ENCODE results near the gene KCNQ1. TPM values are rescaled to one million over a fixed set of nuclear protein-coding genes. Genes with fewer than 3 reads are reported as not detected.

Gene KCNQ1
- total and polyA plus RNA-seq, 2 donors (not counting 1 experiment from before 2014, with no cell fraction given) = not detected

- Histone ChIP-seq H3K27me3 (ENCODE audit: control insufficient read depth, insufficient read depth, low read length) (peaks cover 5% of the 10 kb centered on the region), H3K27ac (ENCODE audit: insufficient read depth, low read length) (no peak overlapping the region), H4K20me1 (ENCODE audit: control insufficient read depth, extremely low read depth, insufficient read depth, low read length) (no peaks in the 10 kb centered on the region), H3K9me3 (ENCODE audit: control insufficient read depth, insufficient read depth, low read depth, low read length) (no peaks in the 10 kb centered on the region), H3K36me3 (ENCODE audit: control insufficient read depth, insufficient read depth, low read length) (no peaks in the 10 kb centered on the region), H3K4me3 (replicated peaks in 1 of 4; ENCODE audit: control extremely low read depth in 1 of 4, insufficient read depth in 1 of 4, low read depth in 3 of 4, low read length in 4 of 4) (no peak overlapping the region), H2AFZ (ENCODE audit: low read length) (no peak overlapping the region), H3K4me1 (ENCODE audit: control insufficient read depth, extremely low read depth, insufficient read depth, low read length) (no peaks in the 10 kb centered on the region), H3K4me2 (ENCODE audit: extremely low read depth, insufficient read depth, low read length) (no peak overlapping the region), H3K79me2 (ENCODE audit: control insufficient read depth, insufficient read depth, low read length) (no peaks in the 10 kb centered on the region), H3K9ac (ENCODE audit: insufficient read depth, low read length) (no peak overlapping the region)
- DNase-seq (ENCODE audit: low read depth in 2 of 2) = peak; percentile 15 to 64
- no peak for TF ChIP-seq CTCF (conservative IDR thresholded peaks at IDR 0.05 in 1 of 2, IDR thresholded peaks at IDR 0.05 in 1 of 2; ENCODE audit: low read depth in 1 of 2, low read length in 2 of 2)
- no peak for TF ChIP-seq EZH2 (IDR thresholded peaks at IDR 0.05; ENCODE audit: low read length, missing control alignments)
These were observed 390.5 kb downstream of the KCNQ1 start for GRCh38 chr11:2835296-2835695.

- H3K27me3 ChIP-seq (ENCODE audit: control insufficient read depth, insufficient read depth, low read length) = peaks cover 5% of the 10 kb centered on the region
- no peak overlapping the region for H3K4me3 ChIP-seq (replicated peaks in 1 of 4; ENCODE audit: control extremely low read depth in 1 of 4, insufficient read depth in 1 of 4, low read depth in 3 of 4, low read length in 4 of 4)
- no peaks in the 10 kb centered on the region for H3K4me1 ChIP-seq (ENCODE audit: control insufficient read depth, extremely low read depth, insufficient read depth, low read length)
- H2AFZ ChIP-seq (ENCODE audit: low read length) = no peak overlapping the region
- H4K20me1 ChIP-seq (ENCODE audit: control insufficient read depth, extremely low read depth, insufficient read depth, low read length) = no peaks in the 10 kb centered on the region
- no peak overlapping the region for H3K27ac ChIP-seq (ENCODE audit: insufficient read depth, low read length)
- H3K9ac ChIP-seq (ENCODE audit: insufficient read depth, low read length) = no peak overlapping the region
- TF ChIP-seq CTCF (conservative IDR thresholded peaks at IDR 0.05 in 1 of 2, IDR thresholded peaks at IDR 0.05 in 1 of 2; ENCODE audit: low read depth in 1 of 2, low read length in 2 of 2) = no peak
- no peak for TF ChIP-seq EZH2 (IDR thresholded peaks at IDR 0.05; ENCODE audit: low read length, missing control alignments)
- no peak overlapping the region for H3K4me2 ChIP-seq (ENCODE audit: extremely low read depth, insufficient read depth, low read length)
- no peaks in the 10 kb centered on the region for H3K9me3 ChIP-seq (ENCODE audit: control insufficient read depth, insufficient read depth, low read depth, low read length)
- H3K79me2 ChIP-seq (ENCODE audit: control insufficient read depth, insufficient read depth, low read length) = no peaks in the 10 kb centered on the region
- no peaks in the 10 kb centered on the region for H3K36me3 ChIP-seq (ENCODE audit: control insufficient read depth, insufficient read depth, low read length)
- DNase-seq (ENCODE audit: low read depth in 2 of 2) = no peak
These were observed 390.9 kb downstream of the KCNQ1 start for GRCh38 chr11:2835751-2836150.

- DNase-seq (ENCODE audit: low read depth in 2 of 2) = no peak
- Histone ChIP-seq H3K27me3 (ENCODE audit: control insufficient read depth, insufficient read depth, low read length) (peaks cover 5% of the 10 kb centered on the region), H4K20me1 (ENCODE audit: control insufficient read depth, extremely low read depth, insufficient read depth, low read length) (no peaks in the 10 kb centered on the region), H3K36me3 (ENCODE audit: control insufficient read depth, insufficient read depth, low read length) (no peaks in the 10 kb centered on the region), H3K9ac (ENCODE audit: insufficient read depth, low read length) (no peak overlapping the region), H3K4me1 (ENCODE audit: control insufficient read depth, extremely low read depth, insufficient read depth, low read length) (no peaks in the 10 kb centered on the region), H3K4me3 (replicated peaks in 1 of 4; ENCODE audit: control extremely low read depth in 1 of 4, insufficient read depth in 1 of 4, low read depth in 3 of 4, low read length in 4 of 4) (no peak overlapping the region), H3K27ac (ENCODE audit: insufficient read depth, low read length) (no peak overlapping the region), H2AFZ (ENCODE audit: low read length) (no peak overlapping the region), H3K4me2 (ENCODE audit: extremely low read depth, insufficient read depth, low read length) (no peak overlapping the region), H3K79me2 (ENCODE audit: control insufficient read depth, insufficient read depth, low read length) (no peaks in the 10 kb centered on the region), H3K9me3 (ENCODE audit: control insufficient read depth, insufficient read depth, low read depth, low read length) (no peaks in the 10 kb centered on the region)
- TF ChIP-seq EZH2 (IDR thresholded peaks at IDR 0.05; ENCODE audit: low read length, missing control alignments) = no peak
These were observed 391.7 kb downstream of the KCNQ1 start for GRCh38 chr11:2836315-2837095.

Data from fibroblast of lung (primary cell).